Measurements from ENCODE around the gene PTPRQ. TPM values are rescaled to one million over a fixed set of nuclear protein-coding genes. Genes with fewer than 3 reads are reported as not detected.

Gene PTPRQ
- total RNA-seq, 4 donors from 2014 or later = 0.47 to 47.3 (median 8.5) TPM

GRCh38 chr12:80581783-80582182 is 137.7 kb downstream of the PTPRQ start:
- no peak for DNase-seq (ENCODE audit: low spot score)
- no peak for ATAC-seq (ENCODE audit: low FRiP score)
- no peak for TF ChIP-seq CTCF (IDR thresholded peaks at IDR 0.05)

GRCh38 chr12:80582431-80582830 is 138.4 kb downstream of the PTPRQ start:
- no peak for TF ChIP-seq CTCF (IDR thresholded peaks at IDR 0.05)
- ATAC-seq (ENCODE audit: low FRiP score) (no peak), DNase-seq (ENCODE audit: low spot score) (no peak)

- ATAC-seq (ENCODE audit: low FRiP score) (no peak), DNase-seq (ENCODE audit: low spot score) (no peak)
- no peak for TF ChIP-seq CTCF (IDR thresholded peaks at IDR 0.05)
Observed at GRCh38 chr12:80589077-80589476, 145.0 kb downstream of the PTPRQ start.

- DNase-seq (ENCODE audit: low spot score) = no peak
- ATAC-seq (ENCODE audit: low FRiP score) = no peak
- TF ChIP-seq CTCF (IDR thresholded peaks at IDR 0.05) = no peak
Observed at GRCh38 chr12:80590085-80590484, 146.1 kb downstream of the PTPRQ start.

GRCh38 chr12:80593766-80594165 is 149.7 kb downstream of the PTPRQ start:
- DNase-seq (ENCODE audit: low spot score) (no peak), ATAC-seq (ENCODE audit: low FRiP score) (no peak)
- no peak for TF ChIP-seq CTCF (IDR thresholded peaks at IDR 0.05)

- TF ChIP-seq CTCF (IDR thresholded peaks at IDR 0.05) = no peak
- no peak for ATAC-seq (ENCODE audit: low FRiP score)
- DNase-seq (ENCODE audit: low spot score) = no peak
Observed at GRCh38 chr12:80596509-80596908, 152.5 kb downstream of the PTPRQ start.

GRCh38 chr12:80598004-80598606 is 154.1 kb downstream of the PTPRQ start:
- ATAC-seq (ENCODE audit: low FRiP score) (no peak), DNase-seq (ENCODE audit: low spot score) (no peak)
- no peak for TF ChIP-seq CTCF (IDR thresholded peaks at IDR 0.05)
